Measurements from ENCODE around the gene GABRB3.

The GABRB3 gene

GRCh38 chr15:26772154-26773066 is at the start of gene GABRB3:
Gene GABRB3 (minus strand): TSS chr15:26773066.
- no peak for DNase-seq

- DNase-seq, result no peak
Measured at GRCh38 chr15:26807517-26808427, 34.9 kb upstream of the GABRB3 start.

GRCh38 chr15:26806574-26806973 is 33.7 kb upstream of the GABRB3 start:
- no peak for DNase-seq

GRCh38 chr15:26806151-26806550 is 33.3 kb upstream of the GABRB3 start:
- no peak for DNase-seq

- DNase-seq, result no peak
Measured at GRCh38 chr15:26805470-26805869, 32.6 kb upstream of the GABRB3 start.

- no peak for DNase-seq
Measured at GRCh38 chr15:26804063-26804804, 31.4 kb upstream of the GABRB3 start.

- DNase-seq, result no peak
Measured at GRCh38 chr15:26790118-26790517, 17.3 kb upstream of the GABRB3 start.

GRCh38 chr15:26781816-26782215 is 8.9 kb upstream of the GABRB3 start:
- DNase-seq, result no peak

- DNase-seq, result no peak
Measured at GRCh38 chr15:26773917-26774316, 1.1 kb upstream of the GABRB3 start.

GRCh38 chr15:26773067-26773877 is 406 bp upstream of the GABRB3 start:
- no peak for DNase-seq

- DNase-seq, result no peak
Measured at GRCh38 chr15:26771578-26772153, 1.2 kb downstream of the GABRB3 start.

GRCh38 chr15:26771168-26771567 is 1.7 kb downstream of the GABRB3 start:
- DNase-seq, result no peak

- DNase-seq, result no peak
Measured at GRCh38 chr15:26767169-26767670, 5.6 kb downstream of the GABRB3 start.

GRCh38 chr15:26766262-26766661 is 6.6 kb downstream of the GABRB3 start:
- no peak for DNase-seq

- DNase-seq, result no peak
Measured at GRCh38 chr15:26759986-26760385, 12.9 kb downstream of the GABRB3 start.

GRCh38 chr15:26758079-26758478 is 14.8 kb downstream of the GABRB3 start:
- no peak for DNase-seq

GRCh38 chr15:26757141-26757540 is 15.7 kb downstream of the GABRB3 start:
- no peak for DNase-seq

- DNase-seq, result no peak
Measured at GRCh38 chr15:26744894-26745293, 28.0 kb downstream of the GABRB3 start.

- no peak for DNase-seq
Measured at GRCh38 chr15:26739791-26740190, 33.1 kb downstream of the GABRB3 start.

GRCh38 chr15:26738996-26739395 is 33.9 kb downstream of the GABRB3 start:
- DNase-seq, result no peak

- no peak for DNase-seq
Measured at GRCh38 chr15:26736502-26737248, 36.2 kb downstream of the GABRB3 start.
